ENCODE data around the gene SLC26A8.
"Not testable (repeated sequence)": the region's sequence is repeated elsewhere in the genome, so short reads cannot be mapped to it uniquely, and the experiment has no call there.

The SLC26A8 gene

DNA sequence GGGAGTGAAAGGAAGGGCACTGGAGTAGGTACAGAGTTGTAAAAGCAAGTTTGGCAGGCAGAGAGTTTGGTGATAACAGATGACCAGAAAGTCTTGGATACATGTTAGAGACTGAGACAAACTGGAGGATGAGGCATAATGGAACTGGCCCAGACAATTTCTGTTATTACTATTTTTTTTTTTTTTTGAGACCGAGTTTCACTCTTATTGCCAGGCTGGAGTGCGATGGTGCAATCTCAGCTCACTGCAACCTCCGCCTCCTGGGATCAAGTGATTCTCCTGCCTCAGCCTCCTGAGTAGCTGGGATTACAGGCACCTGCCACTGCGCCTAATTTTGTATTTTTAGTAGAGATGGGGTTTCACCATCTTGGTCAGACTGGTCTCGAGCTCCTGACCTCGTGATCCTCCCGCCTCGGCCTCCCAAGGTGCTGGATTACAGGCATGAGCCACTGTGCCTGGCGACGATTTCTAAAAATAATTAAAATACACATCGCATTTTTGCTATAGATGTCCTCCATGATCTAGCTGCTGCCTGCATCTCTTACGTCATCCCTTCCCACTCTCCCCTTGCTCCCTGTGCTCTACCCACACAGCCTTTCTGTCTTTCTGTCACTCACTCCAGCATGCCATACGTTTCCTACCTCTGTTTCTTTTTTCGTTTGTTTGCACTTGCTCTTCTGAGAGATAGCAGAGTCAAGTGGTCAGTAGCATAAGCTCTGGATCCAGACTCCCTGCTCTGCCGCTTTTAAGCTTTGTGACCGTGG is 26.7 kb upstream of the SLC26A8 start:
- no peak for DNase-seq (ENCODE audit: low spot score)

DNA sequence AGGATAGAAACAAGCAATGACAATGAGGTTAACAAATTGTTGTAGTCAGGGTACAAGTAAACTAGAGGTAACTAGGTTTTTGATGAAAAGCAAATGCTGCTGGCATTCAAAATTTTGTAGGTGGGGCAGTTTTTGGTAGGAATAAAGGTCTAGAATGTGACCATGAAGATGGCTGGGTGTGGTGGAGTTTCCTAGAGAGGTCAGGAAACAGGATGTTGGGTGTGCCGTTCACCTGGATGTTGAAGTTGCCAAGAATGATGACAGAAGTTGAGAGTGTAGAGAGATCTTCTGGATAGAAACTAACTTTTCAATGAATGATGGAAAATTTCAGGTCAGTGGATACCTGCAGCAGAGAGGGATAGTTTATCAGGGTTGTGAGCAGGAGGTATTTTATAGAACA is 25.9 kb upstream of the SLC26A8 start:
- DNase-seq (ENCODE audit: low spot score), result no peak

DNA sequence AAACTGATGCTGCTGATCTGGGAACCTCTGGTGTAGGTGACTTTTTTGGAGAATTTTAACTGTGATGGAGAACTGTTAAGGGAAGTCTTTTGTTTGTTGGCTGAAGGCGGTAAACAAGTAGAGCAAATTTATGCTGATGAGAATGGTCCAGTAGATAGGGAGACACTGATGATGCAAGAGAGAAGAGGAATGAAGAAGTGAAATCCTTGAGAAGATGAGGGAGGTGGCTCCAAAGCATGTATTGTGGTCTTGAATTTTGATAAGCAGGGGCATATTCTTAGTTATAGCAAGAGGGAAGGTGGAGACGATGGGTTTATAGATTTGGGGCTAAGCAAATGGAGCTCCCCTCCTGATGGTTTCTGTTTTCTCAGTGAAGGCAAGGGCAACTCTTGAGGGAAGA is 25.1 kb upstream of the SLC26A8 start:
- DNase-seq (ENCODE audit: low spot score), result no peak

DNA sequence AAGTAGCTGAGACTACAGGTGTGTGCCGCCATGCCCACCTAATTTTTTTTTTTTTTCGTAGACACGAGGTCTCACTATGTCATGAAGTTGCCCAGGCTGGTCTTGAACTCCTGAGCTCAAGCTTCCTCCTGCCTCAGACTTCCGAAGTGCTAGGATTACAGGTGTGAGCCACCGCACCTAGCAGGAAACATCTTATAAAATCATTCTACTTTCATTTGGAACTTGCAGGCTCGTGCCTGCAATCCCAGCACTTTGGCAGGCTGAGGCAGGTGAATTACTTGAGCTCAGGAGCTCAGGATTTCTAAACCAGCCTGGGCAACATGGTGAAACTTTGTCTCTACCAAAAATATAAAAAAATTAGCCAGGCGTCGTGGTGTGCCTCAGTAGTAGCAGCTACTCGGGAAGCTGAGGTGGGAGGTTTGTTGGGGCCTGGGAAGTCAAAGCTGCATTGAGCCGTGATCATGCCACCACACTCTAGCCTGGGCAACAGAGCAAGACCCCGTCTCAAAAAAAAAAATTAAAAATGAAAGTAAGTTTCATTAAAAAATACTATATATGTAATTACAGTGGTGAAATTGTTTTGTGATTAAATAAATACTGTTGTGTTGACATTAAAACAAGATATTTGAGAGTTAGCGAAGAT is 18.3 kb upstream of the SLC26A8 start:
- no peak for DNase-seq (ENCODE audit: low spot score)

DNA sequence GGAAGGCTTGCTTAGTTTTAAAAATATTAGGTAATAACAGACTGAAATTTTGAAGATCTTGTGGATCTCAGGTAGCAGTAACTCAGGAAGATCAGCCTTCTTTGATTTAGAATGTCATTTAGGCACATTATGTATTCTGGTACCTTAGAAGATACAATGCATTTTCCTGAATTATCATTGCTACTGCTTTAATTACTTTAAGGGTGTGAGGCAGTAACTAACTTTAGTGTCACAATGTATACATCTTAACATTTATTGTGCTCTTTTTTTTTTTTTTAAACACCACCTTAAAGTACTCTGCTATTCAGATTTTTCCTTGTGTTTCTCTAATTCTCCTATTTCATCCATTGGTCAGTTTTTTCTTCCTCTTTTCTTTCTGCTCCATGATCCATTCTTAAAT is 16.5 kb upstream of the SLC26A8 start:
- no peak for DNase-seq (ENCODE audit: low spot score)

DNA sequence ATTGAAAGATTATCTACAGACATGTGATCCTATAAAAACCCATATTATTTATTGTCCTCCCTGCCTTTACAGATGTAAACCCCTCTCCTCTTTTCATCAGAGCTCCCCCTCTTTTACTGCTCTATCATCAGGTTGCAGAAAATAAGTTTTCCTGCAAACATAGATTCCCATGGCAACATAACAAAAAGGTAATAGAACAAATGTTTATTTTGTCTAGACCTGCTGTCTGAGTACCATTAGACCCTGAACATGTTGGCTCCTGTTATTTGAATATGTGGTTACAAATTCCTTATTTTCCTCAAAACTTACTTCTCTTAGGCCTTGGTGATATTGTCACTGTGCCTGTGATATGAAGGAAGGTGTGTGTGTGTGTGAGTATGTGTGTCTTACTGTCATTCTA is 14.7 kb upstream of the SLC26A8 start:
- no peak for DNase-seq (ENCODE audit: low spot score)

DNA sequence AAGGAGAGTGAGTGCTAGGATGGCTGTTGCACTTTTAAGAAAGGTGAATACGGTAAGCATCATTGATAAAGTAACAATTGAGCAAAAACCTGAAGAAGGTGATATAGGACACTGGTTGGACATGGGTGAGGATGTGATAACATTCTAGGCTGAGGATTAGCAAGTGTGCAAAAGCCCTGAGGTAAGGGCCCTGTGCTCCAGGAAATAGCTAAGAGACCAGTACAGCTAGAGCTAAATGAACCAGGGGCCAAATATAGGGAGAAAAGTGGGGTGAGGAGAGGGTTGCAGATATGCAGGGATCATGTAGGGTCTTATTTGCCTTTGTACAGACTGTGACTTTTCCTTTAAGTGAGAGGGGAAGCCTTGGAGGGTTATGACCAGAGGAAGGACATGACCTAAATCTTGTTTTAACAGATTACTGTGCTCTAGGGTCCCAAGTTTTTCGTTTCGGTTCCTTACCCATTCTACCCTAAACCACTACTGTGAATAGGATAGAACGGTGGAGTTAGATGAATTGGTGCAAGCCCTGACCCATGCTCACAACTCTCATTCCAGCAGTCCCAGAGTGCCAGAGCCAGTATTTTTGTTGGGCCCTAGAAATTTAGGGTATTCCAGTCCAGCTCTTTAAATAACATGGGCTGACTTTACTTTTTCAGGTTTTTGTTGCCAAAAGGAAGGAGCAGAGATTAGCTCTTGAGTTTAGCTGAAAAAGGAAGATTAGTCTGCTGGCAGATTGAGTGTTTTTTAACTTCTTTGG is 13.9 kb upstream of the SLC26A8 start:
- DNase-seq (ENCODE audit: low spot score), result no peak

DNA sequence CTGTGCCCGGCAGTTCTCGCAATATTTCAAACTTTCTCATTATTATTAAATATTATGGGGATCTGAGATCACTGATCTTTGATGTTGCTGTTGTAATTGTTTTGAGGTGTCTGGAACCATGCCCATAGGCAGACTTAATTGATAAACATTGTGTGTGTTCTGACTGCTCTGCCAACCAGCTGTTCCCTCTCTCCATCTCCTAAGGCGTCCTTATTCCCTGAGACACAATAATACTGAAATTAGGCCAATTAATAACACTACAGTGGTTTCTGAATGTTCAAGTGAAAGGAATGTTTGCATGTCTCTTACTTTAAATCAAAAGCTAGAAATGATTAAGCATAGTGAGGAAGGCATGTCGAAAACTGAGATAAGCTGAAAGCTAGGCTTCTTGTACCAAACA is 10.8 kb upstream of the SLC26A8 start:
- DNase-seq (ENCODE audit: low spot score), result no peak

DNA sequence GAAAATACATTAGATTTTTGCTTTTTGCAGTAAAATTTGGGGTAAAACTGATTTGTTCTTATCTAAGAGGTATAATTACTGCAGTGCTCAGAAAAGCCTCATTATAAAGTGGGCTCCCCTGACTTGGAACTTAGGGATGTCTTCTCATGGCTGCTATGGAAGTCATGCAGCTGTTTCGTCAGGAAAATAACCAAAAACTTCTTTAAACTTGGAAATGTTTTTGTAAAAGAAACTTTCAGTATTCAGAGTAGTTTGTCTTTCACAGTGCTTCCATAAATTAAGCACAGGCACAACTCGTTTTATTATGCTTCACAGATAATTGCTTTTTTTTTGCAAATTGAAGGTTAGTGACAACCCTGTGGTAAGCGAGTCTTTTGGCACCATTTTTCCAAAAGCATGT is 10.0 kb upstream of the SLC26A8 start:
- DNase-seq (ENCODE audit: low spot score), result no peak

DNA sequence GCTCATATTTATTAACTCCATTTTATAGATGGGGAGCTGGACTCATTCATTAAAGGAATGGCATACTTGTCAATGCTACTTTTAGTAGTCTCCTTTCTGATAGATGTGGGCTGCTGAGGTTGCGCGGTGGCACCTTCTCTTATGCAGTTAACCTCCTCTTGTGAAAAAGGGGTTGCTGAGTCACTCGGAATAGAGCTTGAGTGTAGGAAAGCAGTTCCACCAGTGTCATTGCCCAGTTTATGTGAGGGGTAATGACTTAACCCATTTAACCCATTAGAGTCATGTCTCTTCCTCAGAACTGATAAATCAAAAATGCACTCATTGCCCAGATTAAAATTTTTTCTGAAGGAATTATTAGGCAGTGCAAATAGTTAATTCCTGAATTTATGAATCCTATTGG is 9.5 kb upstream of the SLC26A8 start:
- DNase-seq (ENCODE audit: low spot score), result peak; percentile 35

DNA sequence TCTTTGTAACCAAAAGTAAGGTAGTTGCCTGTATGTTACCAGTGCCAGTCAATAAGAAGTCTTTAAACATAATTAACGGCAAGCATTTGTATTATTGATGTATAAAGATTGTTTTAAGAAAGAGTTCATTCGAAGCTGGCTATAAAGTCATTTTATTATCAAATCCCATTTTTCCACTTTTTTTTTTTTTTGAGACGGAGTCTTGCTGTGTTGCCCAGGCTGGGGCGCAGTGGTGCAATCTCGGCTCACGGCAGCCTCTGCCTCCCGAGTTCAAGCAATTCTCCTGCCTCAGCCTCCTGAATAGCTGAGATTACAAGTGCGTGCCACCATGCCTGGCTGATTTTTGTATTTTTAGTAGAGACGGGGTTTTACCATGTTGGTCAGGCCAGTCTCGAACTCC is 8.7 kb upstream of the SLC26A8 start:
- DNase-seq (ENCODE audit: low spot score), result not testable (repeated sequence)

DNA sequence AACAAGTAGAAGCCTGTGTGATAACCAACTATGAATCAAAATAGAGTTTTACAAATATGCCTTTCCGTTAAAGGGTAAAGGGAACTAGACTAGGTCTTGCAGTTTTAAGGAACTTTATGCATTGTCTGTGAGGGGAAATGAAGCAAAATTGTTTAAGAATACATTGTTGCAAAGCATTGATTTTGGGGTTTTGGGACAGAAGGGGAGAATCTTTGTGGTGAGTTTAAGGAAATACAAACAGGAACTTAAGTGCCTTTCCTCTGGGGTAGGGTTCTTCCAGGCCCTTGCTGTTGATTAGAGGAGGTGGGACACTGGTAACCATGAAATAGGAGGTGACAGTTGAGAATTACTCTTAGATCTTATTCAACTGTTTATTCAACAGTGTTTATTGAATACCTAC is 7.8 kb upstream of the SLC26A8 start:
- no peak for DNase-seq (ENCODE audit: low spot score)

DNA sequence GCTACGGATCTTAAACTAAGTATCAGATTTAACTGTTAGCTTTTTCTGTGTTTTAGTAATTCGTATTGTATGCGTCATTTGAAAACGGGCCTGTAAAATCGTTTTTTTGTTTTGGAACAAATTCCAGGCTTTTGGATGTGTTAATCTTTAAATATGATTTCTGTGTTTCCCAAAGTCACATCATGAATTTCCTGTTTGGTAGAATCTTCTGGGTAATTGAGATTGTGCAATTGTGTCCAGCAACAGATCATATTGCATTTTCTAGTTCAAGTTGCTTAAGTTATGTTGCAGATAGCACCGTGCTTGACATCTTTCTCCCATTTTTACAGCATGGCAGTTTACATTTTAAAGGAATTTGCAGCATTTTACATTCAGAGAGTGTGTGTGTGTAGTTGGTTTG is 5.0 kb upstream of the SLC26A8 start:
- peak; percentile 27 for DNase-seq (ENCODE audit: low spot score)

DNA sequence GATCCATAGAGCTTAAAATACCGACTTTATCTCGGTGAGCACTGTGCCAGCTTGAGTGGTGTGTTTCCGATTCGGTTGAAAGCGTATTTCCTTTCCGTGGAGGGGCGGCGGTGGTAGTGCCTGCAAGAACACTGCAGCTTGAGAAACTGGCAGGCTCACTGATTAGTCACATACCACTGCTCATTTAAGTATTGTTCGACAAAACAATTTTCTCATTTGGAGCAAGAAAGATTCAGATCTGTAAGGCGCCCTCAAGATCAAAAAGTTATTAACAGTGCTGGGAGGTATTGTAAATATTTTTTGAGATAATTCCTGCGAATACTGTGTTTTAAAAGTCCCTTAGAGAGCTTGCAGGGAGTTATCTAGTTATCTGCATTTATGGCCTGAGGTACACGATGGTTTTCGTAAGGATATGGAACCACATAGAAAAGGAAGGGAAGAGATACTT is 4.5 kb upstream of the SLC26A8 start:
- peak; percentile 80 for DNase-seq (ENCODE audit: low spot score)

DNA sequence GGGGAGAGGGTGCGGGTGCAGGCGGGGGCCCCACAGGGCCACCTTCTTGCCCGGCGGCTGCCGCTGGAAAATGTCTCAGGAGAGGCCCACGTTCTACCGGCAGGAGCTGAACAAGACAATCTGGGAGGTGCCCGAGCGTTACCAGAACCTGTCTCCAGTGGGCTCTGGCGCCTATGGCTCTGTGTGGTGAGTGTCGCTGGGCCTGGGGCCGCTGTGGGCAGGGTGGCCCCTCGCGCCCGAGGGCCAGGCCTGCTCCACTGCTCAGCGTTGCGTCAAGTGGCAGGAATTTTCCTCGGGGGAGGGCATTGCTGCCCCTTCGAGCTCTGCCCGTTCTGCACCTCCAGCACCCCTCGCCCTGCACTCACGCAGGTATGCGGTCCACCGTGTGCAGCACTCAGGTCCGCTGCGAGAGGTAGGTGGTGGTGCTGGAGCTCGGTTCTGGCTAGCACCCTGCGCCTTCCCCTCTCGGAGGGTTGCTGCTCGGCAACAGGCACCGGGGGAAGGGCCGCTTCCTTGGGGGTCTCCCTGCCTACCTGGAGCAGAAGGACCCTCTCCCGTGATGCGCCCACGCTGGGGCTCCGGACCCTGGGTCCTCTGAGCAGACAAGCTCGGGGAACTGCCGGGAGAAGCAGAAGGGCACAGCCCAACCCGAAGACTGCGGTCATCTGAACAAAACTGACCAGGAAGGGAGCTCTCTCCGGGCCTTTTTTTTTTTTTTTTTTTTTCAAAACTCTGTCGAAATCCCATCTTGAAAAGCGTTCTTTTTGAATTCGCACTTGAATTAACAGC is 3.8 kb upstream of the SLC26A8 start:
- peak; percentile 48 for DNase-seq (ENCODE audit: low spot score)

DNA sequence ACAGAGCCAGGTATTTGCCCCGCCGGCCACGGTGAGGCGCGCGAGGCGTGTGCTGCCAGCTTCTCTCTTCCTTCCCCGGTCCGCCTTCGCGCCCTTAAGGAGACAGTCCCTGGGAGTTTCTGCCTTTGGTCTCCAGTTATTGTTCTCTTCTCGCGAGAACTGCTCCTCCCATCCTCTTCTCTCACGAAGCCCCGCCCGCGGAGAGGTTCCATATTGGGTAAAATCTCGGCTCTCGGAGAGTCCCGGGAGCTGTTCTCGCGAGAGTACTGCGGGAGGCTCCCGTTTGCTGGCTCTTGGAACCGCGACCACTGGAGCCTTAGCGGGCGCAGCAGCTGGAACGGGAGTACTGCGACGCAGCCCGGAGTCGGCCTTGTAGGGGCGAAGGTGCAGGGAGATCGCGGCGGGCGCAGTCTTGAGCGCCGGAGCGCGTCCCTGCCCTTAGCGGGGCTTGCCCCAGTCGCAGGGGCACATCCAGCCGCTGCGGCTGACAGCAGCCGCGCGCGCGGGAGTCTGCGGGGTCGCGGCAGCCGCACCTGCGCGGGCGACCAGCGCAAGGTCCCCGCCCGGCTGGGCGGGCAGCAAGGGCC is 3.2 kb upstream of the SLC26A8 start, which contains the start of gene MAPK14:
MAPK14 (plus strand) TSS at position 308 of the 587 bp plus-strand sequence. CDS start 350 bp downstream, outside the sequence.
- peak; percentile 100 for DNase-seq (ENCODE audit: low spot score)

DNA sequence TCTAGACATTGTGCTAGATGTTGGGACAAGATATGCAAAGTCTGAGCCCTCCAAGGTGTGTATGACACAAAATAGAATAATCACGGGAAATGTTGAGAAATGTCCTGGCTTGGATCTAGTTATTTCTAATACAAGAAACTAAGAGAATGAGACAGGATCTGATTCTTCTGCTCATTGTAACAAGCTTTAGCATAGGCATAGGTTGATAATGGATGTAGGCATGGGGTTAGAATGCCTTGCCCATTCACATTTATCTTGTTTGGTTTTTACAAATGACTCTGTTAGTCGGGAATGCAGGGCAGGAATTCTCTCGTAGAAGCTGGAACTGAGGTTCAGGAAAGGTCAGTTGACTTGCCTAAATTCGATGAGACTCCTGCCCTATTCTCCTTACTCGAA is 1.5 kb upstream of the SLC26A8 start:
- DNase-seq (ENCODE audit: low spot score), result no peak

DNA sequence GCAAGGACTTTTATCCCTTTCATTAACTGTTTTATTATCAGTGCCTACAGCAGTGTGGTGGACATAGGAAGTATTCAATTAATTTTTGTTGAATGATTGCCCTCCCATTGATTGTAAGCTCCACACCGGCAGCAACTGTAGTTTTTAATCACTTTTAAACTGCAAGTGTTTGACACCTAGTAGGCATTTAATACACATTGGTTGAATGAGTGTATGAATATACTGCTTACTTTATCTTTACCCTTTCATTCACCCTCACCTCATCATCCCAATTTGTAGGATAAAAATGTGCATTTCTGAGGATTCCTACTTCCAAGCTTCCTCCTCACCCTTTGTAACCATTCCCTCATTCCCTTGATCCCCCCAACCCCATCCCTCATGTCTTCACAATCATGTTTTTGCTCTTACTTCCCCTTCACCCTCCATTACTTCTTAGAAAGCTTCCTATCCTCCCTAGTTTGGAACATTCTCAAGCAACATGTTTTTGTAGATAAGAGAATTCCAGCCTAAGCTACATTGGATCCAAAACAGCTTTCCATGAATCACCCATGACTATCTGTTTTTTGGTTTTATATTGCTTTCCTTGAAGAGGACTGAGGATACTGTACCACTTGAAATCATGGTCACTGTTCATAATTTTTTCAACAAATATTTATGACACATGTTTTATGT is 955 bp upstream of the SLC26A8 start:
- no peak for DNase-seq (ENCODE audit: low spot score)

DNA sequence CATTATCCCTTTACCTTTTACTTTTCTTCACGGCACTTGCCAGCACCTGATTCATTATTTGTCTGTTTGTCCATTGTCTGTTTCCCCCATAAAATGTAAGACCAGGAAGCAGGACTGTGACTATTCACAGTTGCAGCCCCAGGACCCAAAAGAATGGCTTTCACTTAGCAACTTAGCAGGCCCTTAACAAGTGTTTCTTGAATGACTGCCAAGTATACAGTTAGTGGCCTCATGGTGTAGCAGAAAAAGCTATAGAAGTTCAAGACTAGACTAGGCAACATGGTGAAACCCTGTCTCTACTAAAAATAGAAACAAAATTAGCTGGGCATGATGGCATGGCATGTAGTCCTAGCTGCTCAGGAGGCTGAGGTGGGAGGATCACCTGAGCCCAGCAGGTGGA is 4.3 kb downstream of the SLC26A8 start:
- no peak for DNase-seq (ENCODE audit: low spot score)

DNA sequence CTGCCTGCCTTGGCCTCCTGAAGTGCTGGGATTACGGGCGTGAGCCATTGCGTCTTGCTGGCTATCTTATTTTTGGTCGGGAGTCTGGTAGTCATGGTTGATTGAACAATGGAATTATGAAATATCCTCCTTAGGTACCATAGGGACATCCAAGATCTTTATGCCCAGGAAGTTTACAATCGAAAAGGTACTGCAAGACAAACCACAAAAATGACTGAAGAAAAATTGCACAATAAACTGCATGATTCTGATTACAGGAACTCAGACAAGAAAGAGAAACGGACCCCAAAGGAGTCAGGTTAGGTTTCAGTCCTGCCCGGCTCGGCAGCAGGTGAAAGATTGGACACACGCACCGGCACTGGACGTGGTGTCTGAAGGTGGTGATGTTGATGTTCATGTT is 5.3 kb downstream of the SLC26A8 start:
- DNase-seq (ENCODE audit: low spot score), result no peak

DNA sequence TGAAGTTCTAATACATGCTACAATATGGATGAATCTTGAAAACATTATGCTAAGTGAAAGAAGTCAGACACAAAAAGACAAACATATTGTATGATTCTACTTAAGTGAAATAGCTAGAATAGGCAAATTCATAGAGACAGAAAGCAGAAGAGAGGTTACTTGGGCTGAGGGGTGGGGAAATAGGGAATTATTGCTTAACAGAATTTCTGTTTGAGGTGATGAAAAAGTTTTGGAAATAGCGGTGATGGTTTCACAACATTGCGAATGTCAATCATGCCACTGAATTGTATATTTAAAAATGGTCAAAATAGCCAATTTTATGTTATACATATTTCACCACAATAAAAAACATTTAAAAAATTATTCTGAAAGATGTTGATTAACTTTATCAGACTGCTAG is 6.1 kb downstream of the SLC26A8 start:
- no peak for DNase-seq (ENCODE audit: low spot score)
